GM18858 (cell line): Measurements from ENCODE around the gene POP4.
A peak's percentile ranks its signal among the peaks of the same experiment; 100 is the strongest.
"Not testable (repeated sequence)": the region's sequence is repeated elsewhere in the genome, so short reads cannot be mapped to it uniquely, and the experiment has no call there.

Experiments used
- ATAC-seq: cut with Tn5 transposase; IDR thresholded peaks from one replicate; pipeline ENCODE4 v1.9.1; 2021; ENCODE audit not compliant: unreplicated experiment

The POP4 gene

GRCh38 chr19:29610574-29611271 is 4.6 kb downstream of the POP4 start:
- ATAC-seq, result peak; percentile 79

GRCh38 chr19:29612121-29612520 is 6.0 kb downstream of the POP4 start:
- ATAC-seq, result no peak

GRCh38 chr19:29612801-29613595 is 6.9 kb downstream of the POP4 start:
- ATAC-seq, result no peak

GRCh38 chr19:29614046-29614445 is 8.0 kb downstream of the POP4 start:
- ATAC-seq, result no peak

GRCh38 chr19:29614780-29615179 is 8.7 kb downstream of the POP4 start:
- ATAC-seq, result no peak

- ATAC-seq, result no peak
Measured at GRCh38 chr19:29615891-29616425, 9.9 kb downstream of the POP4 start.

- no peak for ATAC-seq
Measured at GRCh38 chr19:29616541-29616940, 10.5 kb downstream of the POP4 start.

GRCh38 chr19:29617366-29618266 is 11.5 kb downstream of the POP4 start:
- ATAC-seq, result no peak

- ATAC-seq, result no peak
Measured at GRCh38 chr19:29618434-29618833, 12.4 kb downstream of the POP4 start.

- no peak for ATAC-seq
Measured at GRCh38 chr19:29618871-29619270, 12.8 kb downstream of the POP4 start.

- no peak for ATAC-seq
Measured at GRCh38 chr19:29620931-29621351, 14.9 kb downstream of the POP4 start.

GRCh38 chr19:29622166-29623070 is 16.3 kb downstream of the POP4 start:
- no peak for ATAC-seq

GRCh38 chr19:29623726-29624488 is 17.8 kb downstream of the POP4 start:
- no peak for ATAC-seq

GRCh38 chr19:29624489-29625185 is 18.6 kb downstream of the POP4 start:
- ATAC-seq, result no peak

- no peak for ATAC-seq
Measured at GRCh38 chr19:29625186-29625651, 19.1 kb downstream of the POP4 start.

- ATAC-seq, result no peak
Measured at GRCh38 chr19:29626386-29626785, 20.3 kb downstream of the POP4 start.

GRCh38 chr19:29626832-29627231 is 20.7 kb downstream of the POP4 start:
- not testable (repeated sequence) for ATAC-seq

GRCh38 chr19:29628661-29629385 is 22.7 kb downstream of the POP4 start:
- ATAC-seq, result no peak
